AG08396 (cell line): ENCODE measurements around the gene HINT1.
"Not testable (repeated sequence)": the region's sequence is repeated elsewhere in the genome, so short reads cannot be mapped to it uniquely, and the experiment has no call there.

Experiments used
- DNase-seq: peaks from one replicate; pipeline ENCODE4 v3.0.0; 2012; ENCODE audit warnings: low spot score, mixed read lengths

HINT1 gene

GRCh38 chr5:131165119-131165727 lies at the start of gene HINT1:
TSS of gene HINT1 (minus strand) at chr5:131165256. CDS start at chr5:131165205, 51 bp downstream.
- DNase-seq: peak; percentile 96

- DNase-seq: no peak
Measured at GRCh38 chr5:131214609-131215227, 49.7 kb upstream of the HINT1 start.

GRCh38 chr5:131212471-131213021 lies 47.5 kb upstream of the HINT1 start:
- DNase-seq: no peak

GRCh38 chr5:131211669-131212068 lies 46.6 kb upstream of the HINT1 start:
- DNase-seq: no peak

GRCh38 chr5:131210151-131210510 lies 45.1 kb upstream of the HINT1 start:
- DNase-seq: no peak

- DNase-seq: no peak
Measured at GRCh38 chr5:131209506-131210150, 44.6 kb upstream of the HINT1 start.

- no peak for DNase-seq
Measured at GRCh38 chr5:131209175-131209505, 44.1 kb upstream of the HINT1 start.

GRCh38 chr5:131206772-131207171 lies 41.7 kb upstream of the HINT1 start:
- no peak for DNase-seq

GRCh38 chr5:131206061-131206460 lies 41.0 kb upstream of the HINT1 start:
- no peak for DNase-seq

GRCh38 chr5:131204964-131205363 lies 39.9 kb upstream of the HINT1 start:
- no peak for DNase-seq

- DNase-seq: no peak
Measured at GRCh38 chr5:131200560-131200959, 35.5 kb upstream of the HINT1 start.

- no peak for DNase-seq
Measured at GRCh38 chr5:131198625-131199024, 33.6 kb upstream of the HINT1 start.

- no peak for DNase-seq
Measured at GRCh38 chr5:131196331-131196730, 31.3 kb upstream of the HINT1 start.

GRCh38 chr5:131195696-131196095 lies 30.6 kb upstream of the HINT1 start:
- no peak for DNase-seq

- DNase-seq: no peak
Measured at GRCh38 chr5:131194725-131195124, 29.7 kb upstream of the HINT1 start.

- not testable (repeated sequence) for DNase-seq
Measured at GRCh38 chr5:131193897-131194296, 28.8 kb upstream of the HINT1 start.

GRCh38 chr5:131193106-131193505 lies 28.1 kb upstream of the HINT1 start:
- DNase-seq: no peak

- DNase-seq: no peak
Measured at GRCh38 chr5:131186561-131187256, 21.7 kb upstream of the HINT1 start.

GRCh38 chr5:131185523-131186104 lies 20.6 kb upstream of the HINT1 start:
- no peak for DNase-seq

- DNase-seq: no peak
Measured at GRCh38 chr5:131182839-131183238, 17.8 kb upstream of the HINT1 start.

- no peak for DNase-seq
Measured at GRCh38 chr5:131180407-131180806, 15.4 kb upstream of the HINT1 start.

- no peak for DNase-seq
Measured at GRCh38 chr5:131171276-131171810, 6.3 kb upstream of the HINT1 start.
